ENCODE data around the gene TAS2R31. TPM values are rescaled to one million over a fixed set of nuclear protein-coding genes. Genes with fewer than 3 reads are reported as not detected.
"Not testable (repeated sequence)": the region's sequence is repeated elsewhere in the genome, so short reads cannot be mapped to it uniquely, and the experiment has no call there.

The TAS2R31 gene, protein sequence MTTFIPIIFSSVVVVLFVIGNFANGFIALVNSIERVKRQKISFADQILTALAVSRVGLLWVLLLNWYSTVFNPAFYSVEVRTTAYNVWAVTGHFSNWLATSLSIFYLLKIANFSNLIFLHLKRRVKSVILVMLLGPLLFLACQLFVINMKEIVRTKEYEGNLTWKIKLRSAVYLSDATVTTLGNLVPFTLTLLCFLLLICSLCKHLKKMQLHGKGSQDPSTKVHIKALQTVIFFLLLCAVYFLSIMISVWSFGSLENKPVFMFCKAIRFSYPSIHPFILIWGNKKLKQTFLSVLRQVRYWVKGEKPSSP
- total RNA-seq: 1 to 10 TPM in 1 of 2 donors, under 1 TPM in 1; 0.68 to 1.3 TPM
- long read RNA-seq: 0 reads

DNA sequence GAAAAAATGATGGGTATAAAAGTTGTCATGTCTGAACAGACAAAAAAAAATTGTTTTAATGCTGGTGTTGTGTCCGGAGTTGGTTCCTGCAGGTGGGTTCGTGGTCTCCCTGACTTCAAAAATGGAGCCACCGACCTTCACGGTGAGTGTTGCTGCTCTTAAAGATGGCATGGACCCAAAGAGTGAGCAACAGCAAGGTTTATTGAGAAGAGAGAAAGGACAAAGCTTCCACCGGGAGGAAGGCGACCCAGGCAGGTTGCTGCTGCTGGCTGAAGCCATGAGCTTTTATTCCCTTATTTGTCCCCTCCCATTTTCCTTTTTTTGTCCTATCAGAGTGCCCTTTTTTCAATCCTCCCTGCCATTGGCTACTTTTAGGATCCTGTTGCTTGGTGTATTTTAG lies at the start of gene TAS2R31:
TSS of gene TAS2R31 (minus strand) at position 101 of the 400 bp plus-strand sequence. CDS start at position 29, 72 bp downstream.
- ATAC-seq: no peak
- intact Hi-C loops (cut with DNase I): no loop called here
- no peak for DNase-seq

DNA sequence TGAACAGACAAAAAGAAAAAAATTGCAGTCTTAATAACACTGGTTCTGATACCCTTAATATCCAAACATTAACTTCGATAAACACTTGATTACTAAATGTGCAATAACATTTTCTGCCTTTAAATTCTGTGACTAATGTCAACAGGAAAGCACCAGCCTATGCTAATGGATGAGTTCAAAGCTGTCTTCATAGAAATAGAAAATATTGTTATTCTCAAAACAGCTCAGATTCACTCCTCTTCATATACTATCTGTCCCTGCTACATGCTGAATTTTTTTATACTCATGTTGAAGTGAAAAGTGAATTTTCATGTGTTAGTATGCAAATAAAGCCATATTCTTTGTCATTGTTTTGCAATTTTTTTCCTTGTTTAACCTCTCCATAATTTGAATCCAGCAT lies 47.0 kb upstream of the TAS2R31 start:
- DNase-seq: no peak
- intact Hi-C loops (cut with DNase I): no loop called here
- no peak for ATAC-seq

DNA sequence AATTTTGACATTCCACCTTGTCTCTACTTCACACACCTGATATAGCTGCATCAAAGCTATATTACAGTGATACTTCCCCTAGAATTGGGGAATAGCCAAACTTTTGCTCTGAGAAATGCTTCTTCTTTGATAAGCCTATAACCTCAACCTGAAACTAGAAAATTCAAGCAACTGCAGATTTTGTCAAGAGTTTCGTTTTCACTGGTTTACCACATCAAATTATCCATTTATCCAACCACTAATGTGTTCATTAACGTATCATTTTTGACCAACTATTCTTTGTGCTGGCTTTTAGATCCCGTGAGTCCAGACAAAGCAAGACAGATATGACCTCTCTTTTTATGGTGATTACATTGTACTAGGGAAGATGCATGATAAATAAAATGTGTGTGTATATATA lies 44.4 kb upstream of the TAS2R31 start:
- intact Hi-C loops (cut with DNase I): no loop called here
- DNase-seq (no peak), ATAC-seq (no peak)

DNA sequence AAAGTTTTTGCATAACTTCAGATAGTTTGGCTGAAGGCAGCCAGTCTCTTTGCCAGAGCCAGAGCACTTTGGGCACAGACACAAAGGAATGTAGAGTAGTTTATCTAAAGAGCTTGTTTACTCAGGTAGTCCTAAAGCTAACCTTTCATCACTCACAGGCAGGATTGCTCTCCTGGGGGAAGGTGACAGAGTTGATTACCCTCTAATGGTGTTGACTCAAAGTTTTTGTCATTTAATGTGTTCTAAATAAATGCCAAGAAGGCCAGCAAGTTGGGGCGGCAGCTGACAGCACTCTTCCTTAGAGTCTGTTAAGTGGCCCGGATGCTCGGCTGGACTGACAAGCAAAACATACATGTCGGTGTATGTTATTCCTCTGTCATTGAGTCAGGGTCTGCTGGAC lies 40.2 kb upstream of the TAS2R31 start:
- intact Hi-C loops (cut with DNase I): no loop called here
- no peak for ATAC-seq
- DNase-seq: no peak

DNA sequence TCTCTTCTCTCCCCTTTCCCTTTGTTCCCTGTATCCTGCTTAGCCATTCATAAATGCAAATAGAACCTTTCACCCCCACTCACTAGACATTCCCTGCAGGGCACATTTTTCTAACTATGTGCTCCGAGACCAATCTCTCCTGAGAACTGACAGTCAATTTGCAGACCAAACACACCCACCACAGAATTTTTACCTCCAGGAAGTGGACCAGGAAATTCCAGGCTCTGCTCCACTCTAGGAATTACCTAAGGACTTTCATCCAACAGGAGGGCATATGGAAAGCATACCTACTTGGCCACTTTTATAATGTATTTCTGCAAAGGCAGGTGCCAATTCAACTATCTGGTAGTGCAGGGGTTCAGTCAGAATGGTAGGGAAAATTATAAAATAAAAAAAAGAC lies 39.8 kb upstream of the TAS2R31 start:
- ATAC-seq: no peak
- intact Hi-C loops (cut with DNase I): no loop called here
- no peak for DNase-seq

DNA sequence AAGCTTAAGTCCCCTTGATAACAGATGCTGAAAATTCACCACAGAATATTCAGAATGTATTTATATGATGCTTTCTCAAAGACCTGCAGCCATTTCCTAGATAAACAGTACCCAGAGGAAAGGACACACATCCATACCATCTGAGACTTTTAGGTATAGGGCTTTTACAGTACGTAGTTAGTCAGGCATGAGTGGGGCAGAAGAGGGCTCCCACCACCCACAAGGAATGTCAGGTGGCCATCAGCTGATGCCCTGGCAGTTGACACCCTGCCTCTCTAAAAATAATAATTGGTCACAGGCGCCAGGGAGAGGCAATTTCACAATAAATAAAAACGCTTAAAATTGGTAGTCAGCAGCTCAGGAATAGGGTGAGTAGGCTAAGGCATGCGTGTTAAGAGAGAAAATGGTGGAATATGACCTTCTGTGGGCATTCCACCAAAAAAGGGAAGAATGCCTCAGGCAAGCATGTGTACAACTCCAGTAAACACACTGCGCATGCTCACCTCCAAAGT lies 38.7 kb upstream of the TAS2R31 start:
- DNase-seq (no peak), ATAC-seq (peak; percentile 34 to 51)
- intact Hi-C loops (cut with DNase I): no loop called here

DNA sequence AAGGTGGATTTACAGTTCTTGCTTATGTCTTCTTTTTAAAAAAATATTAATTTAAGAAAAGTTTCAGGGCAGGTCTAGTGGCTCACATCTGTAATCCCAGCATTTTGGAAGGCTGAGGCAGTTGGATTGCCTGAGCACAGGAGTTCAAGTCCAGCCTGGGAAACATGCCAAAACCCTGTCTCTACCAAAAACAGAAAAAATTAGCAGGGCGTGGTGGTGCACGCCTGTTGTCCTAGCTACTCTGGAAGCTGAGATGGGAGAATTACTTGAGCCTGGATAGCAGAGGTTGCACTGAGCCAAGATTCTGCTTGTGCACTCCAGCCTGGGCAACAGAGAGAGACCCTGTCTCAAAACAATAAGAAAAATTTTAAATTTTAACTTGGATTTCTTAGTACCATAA lies 36.3 kb upstream of the TAS2R31 start:
- peak; percentile 34 to 86 for ATAC-seq
- intact Hi-C loops (cut with DNase I): no loop called here
- peak; percentile 34 for DNase-seq

DNA sequence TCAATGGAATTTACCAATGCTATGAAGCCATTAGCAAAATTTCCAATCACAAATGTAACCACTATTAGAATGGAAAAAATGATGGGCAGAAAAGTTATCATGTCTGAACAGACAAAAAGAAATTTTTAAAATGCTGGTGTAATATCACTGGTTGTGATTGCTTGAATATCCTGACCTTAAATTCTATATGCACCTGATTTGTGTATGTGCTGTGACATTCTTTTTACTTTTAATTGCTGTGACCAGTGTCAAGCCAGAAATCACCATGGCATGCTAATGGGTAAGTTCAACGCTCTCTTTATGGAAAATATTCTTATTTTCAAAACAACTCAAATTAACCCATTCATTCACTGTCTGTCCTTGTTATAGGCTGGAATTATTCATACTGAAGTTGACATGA lies 31.0 kb upstream of the TAS2R31 start, which contains the start of gene TAS2R46:
TSS of gene TAS2R46 (minus strand) at position 101 of the 400 bp plus-strand sequence. CDS start at position 101, 0 bp downstream.
- ATAC-seq; intact Hi-C loops (cut with DNase I); DNase-seq: not testable (repeated sequence)

DNA sequence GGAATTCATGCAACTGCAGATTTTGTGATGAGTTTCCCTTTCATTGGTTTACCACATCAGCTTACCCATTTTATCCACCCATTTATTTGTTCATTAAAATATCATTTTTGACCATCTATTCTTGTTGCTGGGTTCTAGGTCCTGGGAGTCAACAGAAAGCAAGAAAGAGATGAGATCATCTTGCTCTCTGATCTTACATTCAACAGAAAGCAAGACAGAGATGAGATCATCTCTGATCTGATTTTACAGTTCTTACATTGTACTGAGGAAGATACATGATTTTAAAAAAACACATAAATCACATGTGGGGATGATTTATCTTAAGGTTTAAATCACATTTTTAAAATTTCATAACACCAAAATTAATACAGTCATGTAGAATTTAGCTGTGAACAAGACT lies 28.6 kb upstream of the TAS2R31 start:
- intact Hi-C loops (cut with DNase I): no loop called here
- ATAC-seq (no peak), DNase-seq (no peak)

DNA sequence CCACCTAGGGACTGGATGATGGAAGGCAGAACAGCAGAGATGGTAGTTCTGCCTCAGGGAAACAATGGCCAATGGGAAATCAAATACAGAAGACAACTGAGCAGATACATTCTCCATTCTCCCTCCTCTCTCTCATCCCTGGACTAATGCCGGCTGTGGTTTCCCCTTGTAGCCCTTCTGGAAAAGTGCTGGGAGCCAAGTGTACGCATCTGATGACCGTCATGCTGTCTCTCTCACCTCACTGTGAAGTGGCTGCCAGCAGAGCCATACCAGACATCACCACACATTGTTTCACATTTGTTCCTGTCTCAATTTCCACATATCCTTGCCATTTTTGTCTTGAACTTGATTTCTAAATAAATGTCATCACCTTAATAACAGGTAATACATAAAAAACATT lies 27.8 kb upstream of the TAS2R31 start:
- DNase-seq (peak; percentile 55), ATAC-seq (peak; percentile 82 to 90)
- intact Hi-C loops (cut with DNase I): no loop called here

DNA sequence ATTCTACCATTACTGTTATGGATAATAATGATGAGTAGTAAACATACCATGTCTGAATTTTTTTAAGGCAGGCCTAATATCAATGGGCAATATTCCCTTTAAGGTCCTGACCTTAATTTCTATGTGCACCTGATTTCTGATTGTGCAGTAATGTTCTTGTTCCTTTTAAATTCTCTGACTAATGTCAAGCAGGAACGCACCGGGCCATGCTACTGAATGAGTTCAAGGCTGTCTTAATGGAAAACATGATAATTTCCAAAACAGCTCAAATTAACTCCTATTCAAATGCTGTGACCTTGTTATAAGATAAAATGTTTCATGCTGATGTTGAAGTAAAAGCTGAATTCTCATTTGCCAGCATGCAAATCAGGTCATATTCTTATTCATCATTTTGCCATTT lies 24.1 kb upstream of the TAS2R31 start:
- ATAC-seq (no peak), DNase-seq (no peak)
- intact Hi-C loops (cut with DNase I): no loop called here

DNA sequence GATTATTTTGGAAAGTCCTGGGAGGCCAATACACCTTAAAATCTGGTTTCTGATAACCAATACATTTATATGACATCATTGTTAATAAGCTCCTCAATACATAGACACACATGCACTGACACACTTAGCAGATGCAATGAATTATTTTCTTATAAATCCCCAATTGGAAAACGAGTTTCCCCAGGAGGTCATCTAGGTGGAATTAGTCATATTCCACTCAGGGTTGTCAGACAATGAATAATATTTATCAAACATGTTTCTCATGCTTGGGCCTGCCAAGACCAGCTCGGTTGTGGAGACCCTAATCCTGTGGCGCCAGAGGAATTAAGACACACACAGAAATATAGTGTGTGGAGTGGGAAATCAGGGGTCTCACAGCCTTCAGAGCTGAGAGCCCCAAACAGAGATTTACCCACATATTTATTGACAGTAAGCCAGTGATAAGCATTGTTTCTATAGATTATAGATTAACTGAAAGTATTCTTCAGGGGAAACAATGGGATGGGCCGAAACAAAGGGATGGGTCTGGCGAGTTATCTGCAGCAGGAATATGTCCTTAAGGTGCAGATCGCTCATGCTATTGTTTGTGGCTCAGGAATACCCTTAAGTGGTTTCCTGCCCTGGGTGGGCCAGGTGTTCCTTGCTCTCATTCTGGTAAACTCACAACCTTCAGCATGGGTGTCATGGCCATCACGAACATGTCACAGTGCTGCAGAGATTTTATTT lies 18.8 kb upstream of the TAS2R31 start:
- intact Hi-C loops (cut with DNase I); ATAC-seq; DNase-seq: not testable (repeated sequence)

DNA sequence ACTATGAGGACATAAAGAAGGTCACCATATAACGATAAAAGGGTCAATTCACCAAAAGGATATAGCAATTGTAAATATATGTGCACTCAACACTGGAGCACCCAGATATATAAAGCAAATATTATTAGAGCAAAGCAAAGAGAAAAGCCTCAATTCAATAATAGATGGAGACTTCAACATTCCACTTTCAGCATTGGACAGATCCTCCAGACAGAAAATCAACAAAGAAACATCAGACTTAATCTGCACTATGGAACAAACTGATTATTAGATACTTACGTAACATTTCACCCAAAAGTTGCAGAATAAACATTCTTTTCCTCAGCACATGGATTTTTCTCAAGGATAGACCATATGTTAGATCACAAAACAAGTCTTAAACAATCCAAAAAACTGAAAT lies 10.2 kb upstream of the TAS2R31 start:
- ATAC-seq; intact Hi-C loops (cut with DNase I); DNase-seq: not testable (repeated sequence)

DNA sequence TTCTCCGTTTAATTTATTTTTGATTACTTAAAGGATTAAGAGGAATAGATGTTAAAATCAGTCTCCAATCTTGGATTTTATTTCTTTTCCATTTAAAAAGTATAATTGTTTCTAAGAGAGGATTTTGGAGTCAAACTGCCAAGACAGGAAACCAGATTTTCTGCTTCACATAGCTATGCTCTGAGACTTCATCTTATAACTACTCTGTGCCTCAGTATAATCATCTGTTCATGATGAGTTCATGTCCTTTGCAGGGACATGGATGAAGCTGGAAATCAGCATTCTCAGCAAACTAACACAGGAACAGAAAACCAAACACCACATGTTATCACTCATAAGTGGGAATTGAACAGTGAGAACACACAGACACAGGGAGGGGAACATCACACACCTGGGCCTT lies 9.0 kb upstream of the TAS2R31 start:
- DNase-seq: no peak
- intact Hi-C loops (cut with DNase I): no loop called here
- ATAC-seq: no peak

DNA sequence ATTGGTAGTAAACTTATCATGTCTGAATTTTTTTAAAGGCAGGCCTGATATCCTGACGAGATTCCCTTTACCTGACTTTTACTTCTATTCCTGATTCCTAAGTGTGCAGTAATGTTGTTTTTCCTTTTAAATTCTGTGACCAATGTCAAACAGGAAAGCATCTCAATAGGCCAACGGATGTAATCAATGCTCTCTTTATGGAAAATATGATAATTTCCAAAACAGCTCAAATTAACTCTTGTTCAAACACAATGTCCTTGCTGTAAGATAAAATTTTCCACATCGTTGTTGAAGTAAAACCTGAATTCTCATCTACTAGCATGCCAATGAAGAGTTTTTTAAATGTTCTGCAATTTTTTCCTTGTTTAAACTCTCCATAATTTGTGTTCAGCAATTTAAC lies 8.0 kb upstream of the TAS2R31 start:
- intact Hi-C loops (cut with DNase I): no loop called here
- ATAC-seq (no peak), DNase-seq (no peak)

DNA sequence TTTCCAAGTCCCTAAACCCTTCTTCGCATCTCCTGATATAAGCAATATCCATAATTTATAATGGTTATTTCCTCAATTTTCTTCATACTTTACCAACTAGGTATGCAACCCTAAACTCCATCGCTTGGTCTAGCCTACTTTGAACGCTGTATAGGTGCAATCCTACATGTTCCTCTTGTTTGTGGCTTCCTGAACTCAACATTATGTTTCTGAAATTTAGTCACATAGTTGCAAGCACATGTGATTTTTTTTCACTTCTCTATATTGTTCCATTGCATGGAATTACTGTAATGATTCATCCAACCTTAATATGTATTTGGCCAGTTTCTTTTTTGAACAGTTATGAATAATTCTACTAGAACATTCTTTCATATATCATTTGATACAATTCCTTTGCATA lies 2.8 kb upstream of the TAS2R31 start:
- ATAC-seq; DNase-seq; intact Hi-C loops (cut with DNase I): not testable (repeated sequence)

DNA sequence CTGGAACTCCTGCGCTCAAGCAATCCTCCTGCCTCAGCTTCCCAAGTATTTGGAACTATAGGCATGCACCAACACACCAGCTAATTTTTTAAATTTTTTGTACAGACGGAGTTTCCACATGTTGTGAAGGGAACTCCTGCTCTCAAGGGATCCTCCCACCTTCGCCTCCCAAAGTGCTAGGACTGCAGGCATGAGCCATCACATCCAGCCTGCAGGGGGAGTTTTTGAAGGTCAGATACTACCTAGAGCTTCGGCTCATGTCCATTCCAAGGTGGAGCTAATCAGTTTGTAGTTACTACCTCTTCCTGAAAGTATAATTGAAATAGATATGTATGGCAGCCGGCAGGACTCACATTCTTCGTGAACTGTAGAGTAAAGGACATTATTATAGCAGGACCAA lies 5.1 kb downstream of the TAS2R31 start:
- no peak for ATAC-seq
- intact Hi-C loops (cut with DNase I): no loop called here

DNA sequence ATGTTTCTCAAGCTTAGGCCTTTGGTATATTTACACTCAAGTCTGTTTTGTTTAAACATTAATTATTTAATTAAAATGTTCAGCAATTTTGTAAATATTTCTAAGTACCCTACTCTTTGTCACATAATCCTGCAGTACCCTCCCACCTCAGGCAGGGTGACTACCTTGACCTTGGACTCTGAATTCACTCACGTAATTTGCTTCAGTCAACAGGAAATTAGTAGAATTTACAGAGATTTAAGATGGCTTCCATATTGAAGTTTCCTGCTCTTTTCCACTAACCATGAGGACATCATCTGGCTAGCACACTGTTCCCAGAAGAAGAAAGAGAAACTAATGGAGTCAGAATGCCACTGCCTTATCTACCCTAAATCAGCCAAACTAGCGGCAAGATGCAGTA lies 7.8 kb downstream of the TAS2R31 start:
- intact Hi-C loops (cut with DNase I): no loop called here
- DNase-seq: no peak
- no peak for ATAC-seq

More for the DNA sequence above, 5.1 kb downstream of the TAS2R31 start:
- no peak for DNase-seq

DNA sequence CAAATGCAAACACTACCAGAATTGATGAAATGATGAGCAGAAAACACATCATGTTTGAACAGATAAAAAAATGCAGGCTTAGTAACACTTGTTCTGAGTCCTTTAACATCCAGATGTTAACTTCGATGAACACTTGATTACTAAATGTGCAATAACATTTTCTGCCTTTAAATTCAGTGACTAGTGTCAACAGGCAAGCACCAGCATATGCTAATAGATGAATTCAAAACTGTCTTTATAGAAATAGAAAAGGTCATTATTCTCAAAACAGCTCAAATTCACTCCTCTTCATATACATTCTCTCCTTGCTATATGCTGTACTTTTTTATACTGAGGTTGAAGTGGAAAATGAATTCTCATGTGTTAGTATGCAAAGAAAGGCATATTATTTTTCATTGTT lies 8.7 kb downstream of the TAS2R31 start, which contains the start of gene TAS2R19:
TSS of gene TAS2R19 (minus strand) at position 101 of the 400 bp plus-strand sequence. CDS start at position 52, 49 bp downstream.
- ATAC-seq (no peak), DNase-seq (no peak)
- intact Hi-C loops (cut with DNase I): no loop called here

DNA sequence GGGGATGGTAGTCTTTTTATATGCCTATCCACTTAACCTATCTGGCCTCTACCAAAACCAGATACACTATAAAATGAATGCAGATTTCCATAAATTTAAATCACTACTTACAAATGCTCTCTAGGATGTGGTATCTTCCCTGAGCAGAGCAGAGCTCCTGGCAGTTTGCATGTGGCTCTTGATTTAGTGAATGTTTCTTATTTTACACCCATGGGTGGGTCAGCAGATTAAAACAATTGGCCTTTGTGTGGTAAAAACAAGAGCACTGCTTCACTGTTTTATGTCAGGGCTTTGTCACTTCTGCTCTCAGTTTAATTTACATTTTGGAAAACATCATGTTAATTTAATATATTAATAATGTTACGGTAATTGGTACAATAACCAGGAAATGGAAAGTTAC lies 14.3 kb downstream of the TAS2R31 start:
- intact Hi-C loops (cut with DNase I): no loop called here
- no peak for ATAC-seq
- DNase-seq: no peak

Data from left cardiac atrium (tissue), 4 donors.